Tibial nerve (tissue), 4 donors: ENCODE results near the gene HSPB3. TPM values are rescaled to one million over a fixed set of nuclear protein-coding genes. Genes with fewer than 3 reads are reported as not detected.

Source experiments
- DNase-seq, 2 donors: peaks; one replicate each; pipeline ENCODE4 v3.0.0-alpha.2; 2019; ENCODE audit warnings: low spot score in 2 of 2
- H3K27ac ChIP-seq, 4 donors: fragments of 200-600 bp; sonication (generic) in 3 of 4; one replicate each; pipeline ENCODE4 v1.5.1; 2017 to 2019; ENCODE audit warnings: mild to moderate bottlenecking in 1 of 4
- H3K27me3 ChIP-seq, 2 donors: fragments of 200-600 bp; sonication (generic) in 1 of 2; one replicate each; pipeline versions ENCODE4 v1.5.1 to v1.6.0; 2017 to 2019
- H3K36me3 ChIP-seq, 3 donors: fragments of 200-600 bp; sonication (generic); one replicate each; pipeline ENCODE4 v1.5.1; 2018 to 2019
- H3K4me1 ChIP-seq, 4 donors: fragments of 200-600 bp; sonication (generic) in 3 of 4; one replicate each; pipeline ENCODE4 v1.5.1; 2017 to 2019
- H3K4me3 ChIP-seq, 4 donors: fragments of 200-600 bp; sonication (generic) in 3 of 4; one replicate each; pipeline ENCODE4 v1.5.1; 2017 to 2019; ENCODE audit warnings: mild to moderate bottlenecking in 1 of 4, moderate library complexity in 1 of 4
- H3K9me3 ChIP-seq, 4 donors: fragments of 200-600 bp; sonication (generic) in 3 of 4; one replicate each; pipeline ENCODE4 v1.5.1; 2017 to 2019
- EP300 ChIP-seq, 2 donors: sonication (generic); formaldehyde crosslinking; IDR thresholded peaks; one replicate each; pipeline ENCODE4 v1.6.1; 2017; ENCODE audit warnings: antibody characterized with exemption in 2 of 2, mild to moderate bottlenecking in 1 of 2
- POLR2A ChIP-seq, 2 donors: fragments of 450-650 bp; IDR thresholded peaks; one replicate each; pipeline ENCODE4 v1.6.1; 2017; ENCODE audit warnings: antibody characterized with exemption in 2 of 2, mild to moderate bottlenecking in 2 of 2, moderate library complexity in 2 of 2
- WGBS, 2 donors: methylation state at CpG; one replicate each; pipeline ENCODE4 v1.1.5; 2018; 5-methylcytosine and 5-hydroxymethylcytosine counted together
- total RNA-seq, 4 donors: library from RNA; depleted of rRNA; stranded (reverse); fragments of >200 nt; gene quantifications; one replicate each; pipeline ENCODE4 v1.1.0, GENCODE V29; 2016
- TF ChIP-seq, protein P1 (sequence below), 5 experiments: fragments of 200-600 bp in 3 of 5; fragments of 450-650 bp in 2 of 5; sonication (generic) in 3 of 5; IDR thresholded peaks; one replicate each; pipeline ENCODE4 v1.5.1; 2016 to 2019; ENCODE audit warnings: antibody characterized with exemption in 5 of 5, mild to moderate bottlenecking in 3 of 5, moderate library complexity in 2 of 5

The HSPB3 gene
- total RNA-seq, 4 donors from 2014 or later: 0.66 to 1.7 TPM; not detected in 2

GRCh38 chr5:54446379-54446732 lies 9.1 kb upstream of the HSPB3 start:
- DNase-seq: no peak
- TF ChIP-seq EP300 (IDR thresholded peaks at IDR 0.05): no peak
- TF ChIP-seq, protein P1, sequence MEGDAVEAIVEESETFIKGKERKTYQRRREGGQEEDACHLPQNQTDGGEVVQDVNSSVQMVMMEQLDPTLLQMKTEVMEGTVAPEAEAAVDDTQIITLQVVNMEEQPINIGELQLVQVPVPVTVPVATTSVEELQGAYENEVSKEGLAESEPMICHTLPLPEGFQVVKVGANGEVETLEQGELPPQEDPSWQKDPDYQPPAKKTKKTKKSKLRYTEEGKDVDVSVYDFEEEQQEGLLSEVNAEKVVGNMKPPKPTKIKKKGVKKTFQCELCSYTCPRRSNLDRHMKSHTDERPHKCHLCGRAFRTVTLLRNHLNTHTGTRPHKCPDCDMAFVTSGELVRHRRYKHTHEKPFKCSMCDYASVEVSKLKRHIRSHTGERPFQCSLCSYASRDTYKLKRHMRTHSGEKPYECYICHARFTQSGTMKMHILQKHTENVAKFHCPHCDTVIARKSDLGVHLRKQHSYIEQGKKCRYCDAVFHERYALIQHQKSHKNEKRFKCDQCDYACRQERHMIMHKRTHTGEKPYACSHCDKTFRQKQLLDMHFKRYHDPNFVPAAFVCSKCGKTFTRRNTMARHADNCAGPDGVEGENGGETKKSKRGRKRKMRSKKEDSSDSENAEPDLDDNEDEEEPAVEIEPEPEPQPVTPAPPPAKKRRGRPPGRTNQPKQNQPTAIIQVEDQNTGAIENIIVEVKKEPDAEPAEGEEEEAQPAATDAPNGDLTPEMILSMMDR (IDR thresholded peaks at IDR 0.05): no peak
- no peak for TF ChIP-seq POLR2A (IDR thresholded peaks at IDR 0.05)
- no peaks in the 10 kb centered on the region for H3K27me3 ChIP-seq
- no peaks in the 10 kb centered on the region for H3K36me3 ChIP-seq
- H3K9me3 ChIP-seq: no peaks in the 10 kb centered on the region
- no peaks in the 10 kb centered on the region for H3K4me1 ChIP-seq
- H3K4me3 ChIP-seq: no peak overlapping the region
- 67 to 71% methylated on average over 3 of the region's 3 CpGs for WGBS, 2 donors
- H3K27ac ChIP-seq: no peak overlapping the region

- TF ChIP-seq POLR2A (IDR thresholded peaks at IDR 0.05) (no peak), EP300 (IDR thresholded peaks at IDR 0.05) (no peak)
- TF ChIP-seq, protein P1 (IDR thresholded peaks at IDR 0.05): no peak
- H3K27ac ChIP-seq: no peak overlapping the region
- no peaks in the 10 kb centered on the region for H3K9me3 ChIP-seq
- H3K4me1 ChIP-seq: no peaks in the 10 kb centered on the region
- no peak for DNase-seq
- H3K4me3 ChIP-seq: no peak overlapping the region
- H3K36me3 ChIP-seq: no peaks in the 10 kb centered on the region
- WGBS, 2 donors: 85 to 87% methylated on average over 4 of the region's 4 CpGs
- no peaks in the 10 kb centered on the region for H3K27me3 ChIP-seq
Measured at GRCh38 chr5:54449923-54450322, 5.6 kb upstream of the HSPB3 start.

- 97 to 100% methylated on average over 2 of the region's 2 CpGs for WGBS, 2 donors
- Histone ChIP-seq H3K27ac (no peak overlapping the region), H3K27me3 (no peaks in the 10 kb centered on the region), H3K9me3 (no peaks in the 10 kb centered on the region), H3K4me1 (peaks cover 0 to under 1% (median 0%) of the 10 kb centered on the region in 4 donors), H3K4me3 (no peak overlapping the region), H3K36me3 (no peaks in the 10 kb centered on the region)
- TF ChIP-seq, protein P1 (IDR thresholded peaks at IDR 0.05): no peak
- TF ChIP-seq EP300 (IDR thresholded peaks at IDR 0.05) (no peak), POLR2A (IDR thresholded peaks at IDR 0.05) (no peak)
- no peak for DNase-seq
Measured at GRCh38 chr5:54450542-54450941, 5.0 kb upstream of the HSPB3 start.

GRCh38 chr5:54453046-54453445 lies 2.5 kb upstream of the HSPB3 start:
- TF ChIP-seq EP300 (IDR thresholded peaks at IDR 0.05) (no peak), POLR2A (IDR thresholded peaks at IDR 0.05) (no peak)
- TF ChIP-seq, protein P1 (IDR thresholded peaks at IDR 0.05): no peak
- H3K27ac ChIP-seq: no peak overlapping the region

DNA sequence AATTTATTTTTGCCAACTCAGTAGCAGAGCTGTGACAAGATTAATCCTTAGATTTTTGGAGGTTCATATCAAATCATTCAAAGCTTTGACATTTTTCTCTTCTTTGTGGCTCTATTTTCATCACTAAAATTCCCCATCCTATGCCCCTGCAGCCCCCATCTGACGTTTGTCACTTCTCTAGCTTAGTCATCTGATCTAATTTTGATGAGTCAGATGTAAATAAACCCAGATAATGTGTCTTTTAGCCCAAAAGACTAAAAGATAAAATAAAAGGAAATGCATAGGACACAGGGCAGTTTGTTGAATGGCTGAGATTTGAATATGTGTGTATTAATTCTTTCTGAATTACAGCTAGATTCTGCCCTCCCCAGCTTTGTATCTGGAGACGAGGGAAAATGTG lies 897 bp upstream of the HSPB3 start:
- Histone ChIP-seq H3K36me3 (no peaks in the 10 kb centered on the region), H3K4me3 (no peak overlapping the region), H3K27me3 (no peaks in the 10 kb centered on the region), H3K4me1 (peaks cover 0 to 9% (median 3%) of the 10 kb centered on the region in 4 donors), H3K27ac (no peak overlapping the region), H3K9me3 (no peaks in the 10 kb centered on the region)
- no peak for DNase-seq
- WGBS, 2 donors: 35 to 39% methylated on average over 2 of the region's 2 CpGs
- TF ChIP-seq POLR2A (IDR thresholded peaks at IDR 0.05) (no peak), EP300 (IDR thresholded peaks at IDR 0.05) (no peak)
- TF ChIP-seq, protein P1 (IDR thresholded peaks at IDR 0.05): no peak

More at GRCh38 chr5:54453046-54453445, 2.5 kb upstream of the HSPB3 start:
- no peak for DNase-seq
- H3K4me3 ChIP-seq: no peak overlapping the region
- H3K9me3 ChIP-seq: no peaks in the 10 kb centered on the region
- H3K4me1 ChIP-seq: peaks cover 0 to 9% (median 3%) of the 10 kb centered on the region in 4 donors
- 51 to 81% methylated on average over 3 of the region's 3 CpGs for WGBS, 2 donors
- no peaks in the 10 kb centered on the region for H3K27me3 ChIP-seq
- no peaks in the 10 kb centered on the region for H3K36me3 ChIP-seq
